MCF 10A (cell line): ENCODE measurements around the gene LNPEP. TPM values are rescaled to one million over a fixed set of nuclear protein-coding genes. Genes with fewer than 3 reads are reported as not detected.

Experiments used
- BruUV-seq: library from RNA; stranded (reverse); fragments of 400-500 nt; replicated peaks from 2 replicates; lab custom pipeline; 2021; lab: Mats Ljungman, UMichigan
- CTCF ChIA-PET: fragments of 300-600 bp; sonication (Branson Sonifier 250); formaldehyde crosslinking; extraction: SDS; loops from one replicate; lab custom pipeline; 2021; ENCODE audit warnings: antibody characterized with exemption, inconsistent platforms; lab: Yijun Ruan, JAX
- POLR2A ChIA-PET: fragments of 300-600, 350-650 bp; sonication (Branson Sonifier 250); formaldehyde crosslinking; extraction: SDS; loops from one replicate; lab custom pipeline; 2020; ENCODE audit warnings: antibody characterized with exemption, inconsistent platforms; lab: Yijun Ruan, JAX
- DNase-seq: peaks from one replicate; pipeline ENCODE4 v3.0.0-alpha.2; 2018; ENCODE audit not compliant: unreplicated experiment
- H3K27ac Mint-ChIP-seq: one replicate; pipeline ENCODE4 v1.8.0; 2022; ENCODE audit warnings: mild to moderate bottlenecking, low read depth, mixed read lengths; ENCODE audit not compliant: unreplicated experiment
- H3K27me3 Mint-ChIP-seq: one replicate; pipeline ENCODE4 v1.8.0; 2022; ENCODE audit warnings: mixed read lengths; ENCODE audit not compliant: insufficient read depth, unreplicated experiment
- H3K36me3 Mint-ChIP-seq: one replicate; pipeline ENCODE4 v1.8.0; 2022; ENCODE audit warnings: mild to moderate bottlenecking, moderate library complexity, mixed read lengths; ENCODE audit not compliant: insufficient read depth, unreplicated experiment
- H3K4me1 Mint-ChIP-seq: one replicate; pipeline ENCODE4 v1.8.0; 2022; ENCODE audit warnings: mixed read lengths; ENCODE audit not compliant: insufficient read depth, unreplicated experiment
- H3K4me3 Mint-ChIP-seq: one replicate; pipeline ENCODE4 v1.8.0; 2022; ENCODE audit warnings: mild to moderate bottlenecking, moderate library complexity, mixed read lengths; ENCODE audit not compliant: unreplicated experiment
- H3K9me3 Mint-ChIP-seq: one replicate; pipeline ENCODE4 v1.8.0; 2022; ENCODE audit warnings: mixed read lengths; ENCODE audit not compliant: unreplicated experiment
- CTCF ChIP-seq: fragments of 200-600 bp; IDR thresholded peaks from one replicate; pipeline ENCODE4 v1.8.0; 2022; ENCODE audit warnings: antibody characterized with exemption, mild to moderate bottlenecking; ENCODE audit not compliant: unreplicated experiment
- intact Hi-C: fragments of 100-400 bp; cut with micrococcal nuclease; formaldehyde crosslinking; loops from 2 replicates; pipeline ENCODE4 v1.14.1; 2022
- total RNA-seq: library from RNA; stranded (reverse); gene quantifications from 2 replicates; pipeline ENCODE4 v1.2.3, GENCODE V29; 2022

Gene LNPEP
- total RNA-seq, 1 experiment from 2014 or later, result 26.4 TPM

GRCh38 chr5:97073420-97073819 lies 137.5 kb downstream of the LNPEP start:
- BruUV-seq, result no TSS peak
- no peak for DNase-seq
- no peaks in the 10 kb centered on the region for H3K36me3 Mint-ChIP-seq
- no peaks in the 10 kb centered on the region for H3K9me3 Mint-ChIP-seq
- CTCF ChIA-PET, result no interaction called here
- no peak overlapping the region for H3K4me3 Mint-ChIP-seq
- no peak for TF ChIP-seq CTCF
- POLR2A ChIA-PET, result no interaction called here
- no peaks in the 10 kb centered on the region for H3K4me1 Mint-ChIP-seq
- intact Hi-C loops, result no loop called here
- no peak overlapping the region for H3K27ac Mint-ChIP-seq
- H3K27me3 Mint-ChIP-seq, result no peaks in the 10 kb centered on the region

- CTCF ChIA-PET, result interaction anchor here (0.5 to 0.7 kb wide), 2 partner anchors 10 to 71 kb away, joined by 3 to 4 read pairs; no protein-coding TSS in a partner anchor
These were observed 139.1 kb downstream of the LNPEP start for GRCh38 chr5:97074859-97075489.

GRCh38 chr5:97075649-97076048 lies 139.8 kb downstream of the LNPEP start:
- CTCF ChIA-PET, result interaction anchor here (0.7 kb wide), 1 partner anchor 70 kb away, joined by 4 read pairs; no protein-coding TSS in a partner anchor
- BruUV-seq, result no TSS peak
- no peak for DNase-seq
- Mint-ChIP-seq H3K36me3 (no peaks in the 10 kb centered on the region), H3K4me3 (no peak overlapping the region), H3K27me3 (no peaks in the 10 kb centered on the region), H3K4me1 (no peaks in the 10 kb centered on the region), H3K9me3 (no peaks in the 10 kb centered on the region), H3K27ac (no peak overlapping the region)
- TF ChIP-seq CTCF, result no peak
- POLR2A ChIA-PET, result no interaction called here
- intact Hi-C loops, result no loop called here

More at GRCh38 chr5:97074859-97075489, 139.1 kb downstream of the LNPEP start:
- Mint-ChIP-seq H3K36me3 (no peaks in the 10 kb centered on the region), H3K27ac (no peak overlapping the region), H3K9me3 (no peaks in the 10 kb centered on the region), H3K4me3 (no peak overlapping the region), H3K4me1 (no peaks in the 10 kb centered on the region), H3K27me3 (no peaks in the 10 kb centered on the region)
- no peak for TF ChIP-seq CTCF
- BruUV-seq, result no TSS peak
- intact Hi-C loops, result no loop called here
- DNase-seq, result no peak
- POLR2A ChIA-PET, result no interaction called here

GRCh38 chr5:97076098-97076497 lies 140.2 kb downstream of the LNPEP start:
- BruUV-seq, result no TSS peak
- no peaks in the 10 kb centered on the region for H3K27me3 Mint-ChIP-seq
- TF ChIP-seq CTCF, result no peak
- CTCF ChIA-PET, result no interaction called here
- no peak for DNase-seq
- no peaks in the 10 kb centered on the region for H3K9me3 Mint-ChIP-seq
- H3K27ac Mint-ChIP-seq, result no peak overlapping the region
- H3K4me1 Mint-ChIP-seq, result no peaks in the 10 kb centered on the region
- no peak overlapping the region for H3K4me3 Mint-ChIP-seq
- no peaks in the 10 kb centered on the region for H3K36me3 Mint-ChIP-seq
- POLR2A ChIA-PET, result no interaction called here
- intact Hi-C loops, result no loop called here
